CD4-positive, alpha-beta T cell (primary cell): Measurements from ENCODE around the gene IFITM10. TPM values are rescaled to one million over a fixed set of nuclear protein-coding genes. Genes with fewer than 3 reads are reported as not detected.

Experiments used
- ATAC-seq: fragments of 200-7000 bp; cut with Tn5 transposase; one replicate; pipeline ENCODE4 v1.10.0; 2022; ENCODE audit warnings: mild to moderate bottlenecking; ENCODE audit not compliant: poor library complexity
- CTCF ChIA-PET: fragments of 350-600 bp; sonication (Branson Sonifier 250); formaldehyde crosslinking; loops from one replicate; lab custom pipeline; 2021; ENCODE audit warnings: antibody characterized with exemption, inconsistent platforms; lab: Charles Lee
- POLR2A ChIA-PET: fragments of 350-600 bp; sonication (Branson Sonifier 250); formaldehyde crosslinking; loops from one replicate; lab custom pipeline; 2021; ENCODE audit warnings: antibody characterized with exemption, inconsistent platforms; lab: Charles Lee
- DNase-seq, 14 experiments: peaks; one replicate each; pipeline ENCODE4 v3.0.0-alpha.2; 2013 to 2020; ENCODE audit warnings: mixed read lengths in 2 of 14
- H3K27ac ChIP-seq, 2 donors: one replicate each; pipeline versions ENCODE4 v1.5.1 to v1.7.0; 2013; ENCODE audit warnings: low read length in 2 of 2, low read depth in 1 of 2, mild to moderate bottlenecking in 1 of 2
- H3K27me3 ChIP-seq, 2 experiments: 1 replicate in 1 of 2; 2 replicates in 1 of 2; pipeline versions ENCODE4 v1.6.1 to v1.7.0; 2013; ENCODE audit warnings: low read length in 2 of 2, control low read depth in 1 of 2, mild to moderate bottlenecking in 1 of 2, moderate library complexity in 1 of 2; ENCODE audit not compliant: insufficient read depth in 2 of 2, control insufficient read depth in 1 of 2
- H3K36me3 ChIP-seq: one replicate; pipeline ENCODE4 v1.6.1; 2013; ENCODE audit warnings: low read length, control low read depth; ENCODE audit not compliant: insufficient read depth
- H3K4me1 ChIP-seq: one replicate; pipeline ENCODE4 v1.6.1; 2013; ENCODE audit warnings: low read length, control low read depth; ENCODE audit not compliant: insufficient read depth
- H3K4me3 ChIP-seq: one replicate; pipeline ENCODE4 v1.5.1; 2013; ENCODE audit warnings: mild to moderate bottlenecking, low read length, moderate library complexity
- H3K9me3 ChIP-seq, 2 experiments: 1 replicate in 1 of 2; 2 replicates in 1 of 2; pipeline versions ENCODE4 v1.6.1 to v1.7.0; 2013; ENCODE audit warnings: low read length in 2 of 2, mild to moderate bottlenecking in 2 of 2, control low read depth in 1 of 2, moderate library complexity in 1 of 2; ENCODE audit not compliant: control insufficient read depth in 1 of 2, insufficient read depth in 1 of 2
- H3K27ac Mint-ChIP-seq: one replicate; pipeline ENCODE4 v1.8.0; 2020; ENCODE audit warnings: mixed read lengths
- H3K27me3 Mint-ChIP-seq: one replicate; pipeline ENCODE4 v1.8.0; 2021; ENCODE audit warnings: mixed read lengths
- H3K36me3 Mint-ChIP-seq: one replicate; pipeline ENCODE4 v1.8.0; 2021; ENCODE audit warnings: low read depth, mixed read lengths
- H3K4me1 Mint-ChIP-seq: one replicate; pipeline ENCODE4 v1.8.0; 2021; ENCODE audit warnings: low read depth, mixed read lengths
- H3K4me3 Mint-ChIP-seq: one replicate; pipeline ENCODE4 v1.8.0; 2020; ENCODE audit warnings: mild to moderate bottlenecking, mixed read lengths
- H3K9me3 Mint-ChIP-seq: one replicate; pipeline ENCODE4 v1.8.0; 2020; ENCODE audit warnings: mixed read lengths
- CTCF ChIP-seq: fragments of 200-600 bp; IDR thresholded peaks from one replicate; pipeline ENCODE4 v1.8.0; 2022; ENCODE audit warnings: antibody characterized with exemption, mild to moderate bottlenecking
- intact Hi-C, 2 experiments: fragments of 100-400 bp; cut with DNase I in 1 of 2; cut with micrococcal nuclease in 1 of 2; formaldehyde crosslinking; loops; one replicate each; pipeline versions ENCODE4 v1.15.1 to v1.9.0; 2023 to 2025; cut with DNase I, micrococcal nuclease
- total RNA-seq, 174 experiments: library from RNA in 2 of 174; stranded (reverse) in 2 of 174; gene quantifications; one replicate each; pipeline ENCODE4 v1.2.3 and lab custom pipeline; 2021 to 2026

Gene IFITM10
- total RNA-seq, 2 experiments from 2014 or later = 1.7 TPM

- ChIA-PET CTCF (no interaction called here), POLR2A (no interaction called here)
- Mint-ChIP-seq H3K4me1 (peaks cover 6% of the 10 kb centered on the region), H3K9me3 (no peaks in the 10 kb centered on the region), H3K36me3 (no peaks in the 10 kb centered on the region), H3K27me3 (peaks cover 4% of the 10 kb centered on the region), H3K27ac (no peak overlapping the region), H3K4me3 (no peak overlapping the region)
- no peaks in the 10 kb centered on the region for H3K4me1 ChIP-seq
- ATAC-seq = no peak
- no peaks in the 10 kb centered on the region for H3K27me3 ChIP-seq
- TF ChIP-seq CTCF = no peak
- intact Hi-C loops = loop anchor here in 1 of 2 experiments (10.0 kb wide), 1 partner anchor 1527 kb away; no protein-coding TSS in a partner anchor
- H3K4me3 ChIP-seq = no peak overlapping the region
- H3K27ac ChIP-seq = no peak overlapping the region
- no peaks in the 10 kb centered on the region for H3K36me3 ChIP-seq
- H3K9me3 ChIP-seq = peaks cover 5 to 11% of the 10 kb centered on the region in 2 experiments
- no peak for DNase-seq
Observed at GRCh38 chr11:1741741-1742140, 8.7 kb downstream of the IFITM10 start.

GRCh38 chr11:1740786-1741530 is 9.4 kb downstream of the IFITM10 start:
- Mint-ChIP-seq H3K27me3 (peaks cover 4% of the 10 kb centered on the region), H3K9me3 (peaks cover 3% of the 10 kb centered on the region), H3K4me3 (no peak overlapping the region), H3K27ac (no peak overlapping the region), H3K4me1 (peaks cover 1% of the 10 kb centered on the region), H3K36me3 (no peaks in the 10 kb centered on the region)
- CTCF ChIA-PET = no interaction called here
- no peaks in the 10 kb centered on the region for H3K27me3 ChIP-seq
- no peaks in the 10 kb centered on the region for H3K4me1 ChIP-seq
- H3K36me3 ChIP-seq = no peaks in the 10 kb centered on the region
- DNase-seq (no peak), ATAC-seq (no peak)
- no peak overlapping the region for H3K27ac ChIP-seq
- POLR2A ChIA-PET = no interaction called here
- peaks cover 8 to 13% of the 10 kb centered on the region in 2 experiments for H3K9me3 ChIP-seq
- no peak overlapping the region for H3K4me3 ChIP-seq
- TF ChIP-seq CTCF = no peak
- intact Hi-C loops = loop anchor here in 1 of 2 experiments (10.0 kb wide), 1 partner anchor 1526 kb away; no protein-coding TSS in a partner anchor

DNA sequence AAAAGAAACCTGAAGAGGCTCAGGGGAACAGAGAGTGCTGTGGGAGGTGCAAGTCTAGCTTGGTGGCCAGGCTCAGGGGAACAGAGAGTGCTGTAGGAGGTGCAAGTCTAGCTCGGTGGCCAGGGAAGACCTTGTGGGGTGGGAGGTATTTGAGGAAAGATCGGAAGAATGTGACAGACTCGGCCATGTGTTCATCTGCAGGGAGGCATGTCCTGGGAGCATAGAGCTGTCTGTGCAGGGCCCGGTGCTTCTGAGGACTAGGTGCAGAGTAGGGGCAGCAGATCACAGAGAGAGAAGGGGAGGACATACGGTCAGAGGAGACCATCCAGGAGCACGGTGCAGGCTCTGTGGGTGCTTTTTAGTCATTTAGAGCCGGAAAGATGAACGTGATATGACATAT is 10.8 kb downstream of the IFITM10 start:
- Histone ChIP-seq H3K4me3 (no peak overlapping the region), H3K4me1 (no peaks in the 10 kb centered on the region), H3K9me3 (peaks cover 12 to 26% of the 10 kb centered on the region in 2 experiments), H3K27me3 (peaks cover 0 to 3% of the 10 kb centered on the region in 2 experiments), H3K27ac (no peak overlapping the region), H3K36me3 (no peaks in the 10 kb centered on the region)
- H3K4me1 Mint-ChIP-seq = no peaks in the 10 kb centered on the region
- peaks cover 4% of the 10 kb centered on the region for H3K9me3 Mint-ChIP-seq
- peaks cover 4% of the 10 kb centered on the region for H3K27me3 Mint-ChIP-seq
- TF ChIP-seq CTCF = no peak
- H3K36me3 Mint-ChIP-seq = no peaks in the 10 kb centered on the region
- intact Hi-C loops = loop anchor here in 1 of 2 experiments (5.0 kb wide), 1 partner anchor 38 kb away; no protein-coding TSS in a partner anchor
- H3K4me3 Mint-ChIP-seq = no peak overlapping the region
- no peak overlapping the region for H3K27ac Mint-ChIP-seq
- ChIA-PET CTCF (no interaction called here), POLR2A (no interaction called here)
- ATAC-seq (no peak), DNase-seq (no peak)
